Measurements from ENCODE around the gene TMEM69. TPM values are rescaled to one million over a fixed set of nuclear protein-coding genes. Genes with fewer than 3 reads are reported as not detected.
"Not testable (repeated sequence)": the region's sequence is repeated elsewhere in the genome, so short reads cannot be mapped to it uniquely, and the experiment has no call there.

TMEM69 gene
- polyA plus RNA-seq, 10 donors: 23.6 to 36.0 (median 30.0) TPM

- no peak for DNase-seq
These were observed 42.2 kb downstream of the TMEM69 start for GRCh38 chr1:45730075-45730779.

- no peak for DNase-seq
These were observed 42.9 kb downstream of the TMEM69 start for GRCh38 chr1:45730780-45731319.

GRCh38 chr1:45739137-45739536, 51.2 kb downstream of the TMEM69 start:
- no peak for DNase-seq

- DNase-seq: not testable (repeated sequence)
These were observed 51.7 kb downstream of the TMEM69 start for GRCh38 chr1:45739641-45740156.

Other genes with a start within 250 kb of the TMEM69 start
- gene TESK2, start 197.0 kb upstream of the TMEM69 start, polyA plus RNA-seq (ENCODE audit: insufficient read length in 10 of 10): 1 to 10 TPM; 1.5 to 2.7 (median 1.9) TPM
- gene CCDC163, start 188.1 kb upstream of the TMEM69 start, polyA plus RNA-seq (ENCODE audit: insufficient read length in 10 of 10): 1 to 10 TPM in 7 of 10 donors, under 1 TPM in 3; 0.68 to 3.6 (median 1.8) TPM
- gene MMACHC, start 187.9 kb upstream of the TMEM69 start, polyA plus RNA-seq (ENCODE audit: insufficient read length in 10 of 10): 1 to 10 TPM; 5.1 to 9.7 (median 6.5) TPM
- 100 to 1,000 TPM; 151 to 220 (median 168) TPM for gene PRDX1, start 166.3 kb upstream of the TMEM69 start, polyA plus RNA-seq (ENCODE audit: insufficient read length in 10 of 10)
- 100 to 1,000 TPM in 2 of 10 donors, 10 to 100 TPM in 8; 75.4 to 111 (median 85.9) TPM for gene AKR1A1, start 137.4 kb upstream of the TMEM69 start, polyA plus RNA-seq (ENCODE audit: insufficient read length in 10 of 10)
- 100 to 1,000 TPM; 107 to 179 (median 146) TPM for gene NASP, start 104.1 kb upstream of the TMEM69 start, polyA plus RNA-seq (ENCODE audit: insufficient read length in 10 of 10)
- gene CCDC17, start 64.1 kb upstream of the TMEM69 start, polyA plus RNA-seq (ENCODE audit: insufficient read length in 10 of 10): 1 to 10 TPM in 8 of 10 donors, under 1 TPM in 2; 0.55 to 3.0 (median 1.4) TPM
- 10 to 100 TPM; 47.1 to 76.8 (median 64.6) TPM for gene GPBP1L1, start 1.6 kb upstream of the TMEM69 start, polyA plus RNA-seq (ENCODE audit: insufficient read length in 10 of 10)
- 10 to 100 TPM; 17.0 to 25.6 (median 20.4) TPM for gene IPP, start 62.5 kb downstream of the TMEM69 start, polyA plus RNA-seq (ENCODE audit: insufficient read length in 10 of 10)
- 10 to 100 TPM; 62.0 to 96.6 (median 70.6) TPM for gene MAST2, start 115.4 kb downstream of the TMEM69 start, polyA plus RNA-seq (ENCODE audit: insufficient read length in 10 of 10)

Measured in muscle of back (tissue), 11 donors.